Activated naive CD4-positive, alpha-beta T cell treated with anti-CD3 and anti-CD28 coated beads for 36 hours (primary cell): Measurements from ENCODE around the gene TEAD1. TPM values are rescaled to one million over a fixed set of nuclear protein-coding genes. Genes with fewer than 3 reads are reported as not detected.
A peak's percentile ranks its signal among the peaks of the same experiment; 100 is the strongest.

Source experiments
- CTCF ChIA-PET: fragments of 350-600 bp; sonication (Branson Sonifier 250); formaldehyde crosslinking; loops from one replicate; lab custom pipeline; 2021; ENCODE audit warnings: antibody characterized with exemption; lab: Charles Lee
- DNase-seq: peaks from one replicate; pipeline ENCODE4 v3.0.0-alpha.2; 2020
- H3K27ac Mint-ChIP-seq: one replicate; pipeline ENCODE4 v1.8.0; 2021; ENCODE audit warnings: mild to moderate bottlenecking, mixed read lengths
- H3K27me3 Mint-ChIP-seq: one replicate; pipeline ENCODE4 v1.8.0; 2021; ENCODE audit warnings: low read depth, mixed read lengths
- H3K36me3 Mint-ChIP-seq: one replicate; pipeline ENCODE4 v1.8.0; 2021; ENCODE audit warnings: low read depth, mixed read lengths
- H3K4me1 Mint-ChIP-seq: one replicate; pipeline ENCODE4 v1.8.0; 2021; ENCODE audit warnings: low read depth, mixed read lengths
- H3K4me3 Mint-ChIP-seq: one replicate; pipeline ENCODE4 v1.8.0; 2021; ENCODE audit warnings: mild to moderate bottlenecking, moderate library complexity, mixed read lengths
- H3K9me3 Mint-ChIP-seq: one replicate; pipeline ENCODE4 v1.8.0; 2021; ENCODE audit warnings: mixed read lengths
- intact Hi-C: fragments of 100-400 bp; cut with micrococcal nuclease; formaldehyde crosslinking; loops from one replicate; pipeline ENCODE4 v1.15.1; 2023
- total RNA-seq, 2 experiments: library from RNA; stranded (reverse); gene quantifications; one replicate each; pipeline ENCODE4 v1.2.3, GENCODE V29; 2021

TEAD1 gene
- total RNA-seq, 2 experiments from 2014 or later, result 0.93 to 1.2 TPM

DNA sequence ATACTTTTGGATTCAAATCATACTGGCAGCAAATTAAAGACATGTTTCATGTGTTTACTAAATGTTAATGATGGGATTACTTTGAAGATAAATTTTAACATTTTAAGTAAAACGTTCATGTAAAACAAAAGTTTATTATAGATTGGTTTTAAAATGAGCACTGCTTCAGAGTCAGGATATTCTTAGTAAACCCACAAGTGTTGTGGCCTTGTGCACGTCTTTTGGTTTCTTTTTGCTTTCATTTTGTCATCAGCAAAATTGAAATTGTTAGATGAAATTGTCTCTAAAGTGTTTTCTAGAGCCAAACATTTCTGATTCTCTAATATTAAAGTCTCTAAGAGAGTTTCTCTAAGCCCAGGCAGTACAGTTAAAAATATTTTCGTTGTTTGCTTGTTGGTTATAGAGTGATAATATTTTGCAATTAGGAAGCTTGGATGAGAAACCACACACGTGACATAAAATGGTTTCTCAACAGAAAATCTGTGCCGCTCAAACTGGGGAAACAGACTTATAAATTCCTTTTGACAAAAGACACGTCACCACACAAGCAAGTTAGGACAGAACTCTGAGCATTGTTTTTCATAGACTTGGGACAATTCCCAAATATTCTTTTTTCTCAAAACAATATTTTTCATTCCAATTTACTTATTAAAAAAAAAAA, 164.4 kb downstream of the TEAD1 start:
- H3K27me3 Mint-ChIP-seq, result peaks cover 26% of the 10 kb centered on the region
- no peak overlapping the region for H3K4me3 Mint-ChIP-seq
- CTCF ChIA-PET, result interaction anchor here (0.7 kb wide), 1 partner anchor 384 kb away, joined by 3 read pairs; no protein-coding TSS in a partner anchor
- intact Hi-C loops, result no loop called here
- H3K27ac Mint-ChIP-seq, result no peak overlapping the region
- H3K9me3 Mint-ChIP-seq, result no peaks in the 10 kb centered on the region
- H3K4me1 Mint-ChIP-seq, result peaks cover 12% of the 10 kb centered on the region
- DNase-seq, result no peak
- no peaks in the 10 kb centered on the region for H3K36me3 Mint-ChIP-seq

DNA sequence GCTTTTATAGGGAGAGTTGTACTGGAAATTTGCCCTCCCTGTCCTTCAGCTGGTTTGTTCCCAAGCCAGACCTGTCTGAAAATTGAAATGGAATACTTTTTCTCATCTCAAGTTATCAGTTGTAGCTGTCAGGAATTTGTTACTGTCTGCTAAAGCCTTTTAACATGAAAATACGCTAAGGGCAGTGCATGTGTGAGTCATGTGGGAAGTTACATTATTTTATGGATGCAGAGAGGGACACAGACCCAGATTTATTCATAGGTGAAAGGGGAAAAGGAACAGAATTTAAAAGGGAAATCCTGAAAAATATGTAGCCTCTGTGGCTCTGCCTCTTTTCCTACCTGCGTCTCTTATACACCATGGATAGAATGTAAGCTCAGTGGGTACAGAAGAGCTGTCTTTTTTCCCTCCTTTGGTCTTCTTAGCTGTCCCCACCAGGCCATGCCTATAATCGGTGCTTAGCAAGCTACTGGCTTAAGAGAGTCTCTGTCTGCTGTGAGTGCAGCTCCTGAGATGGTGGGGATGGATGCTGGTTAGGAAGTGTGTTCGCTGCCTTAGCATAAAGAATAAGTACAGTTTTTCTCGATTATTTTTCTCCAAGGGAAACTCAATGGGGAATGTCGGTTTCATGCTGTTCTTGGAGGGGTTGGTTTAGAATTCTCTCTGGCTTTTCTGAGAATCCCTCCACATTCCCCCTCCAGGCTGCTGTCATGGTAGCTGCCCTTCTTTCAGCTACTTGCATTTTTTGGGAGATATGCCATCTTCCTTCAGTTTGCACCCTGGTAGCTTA, 166.8 kb downstream of the TEAD1 start:
- Mint-ChIP-seq H3K4me1 (peaks cover 12% of the 10 kb centered on the region), H3K36me3 (no peaks in the 10 kb centered on the region), H3K27ac (no peak overlapping the region), H3K27me3 (peaks cover 13% of the 10 kb centered on the region), H3K9me3 (no peaks in the 10 kb centered on the region), H3K4me3 (no peak overlapping the region)
- DNase-seq, result no peak
- CTCF ChIA-PET, result no interaction called here
- intact Hi-C loops, result no loop called here

DNA sequence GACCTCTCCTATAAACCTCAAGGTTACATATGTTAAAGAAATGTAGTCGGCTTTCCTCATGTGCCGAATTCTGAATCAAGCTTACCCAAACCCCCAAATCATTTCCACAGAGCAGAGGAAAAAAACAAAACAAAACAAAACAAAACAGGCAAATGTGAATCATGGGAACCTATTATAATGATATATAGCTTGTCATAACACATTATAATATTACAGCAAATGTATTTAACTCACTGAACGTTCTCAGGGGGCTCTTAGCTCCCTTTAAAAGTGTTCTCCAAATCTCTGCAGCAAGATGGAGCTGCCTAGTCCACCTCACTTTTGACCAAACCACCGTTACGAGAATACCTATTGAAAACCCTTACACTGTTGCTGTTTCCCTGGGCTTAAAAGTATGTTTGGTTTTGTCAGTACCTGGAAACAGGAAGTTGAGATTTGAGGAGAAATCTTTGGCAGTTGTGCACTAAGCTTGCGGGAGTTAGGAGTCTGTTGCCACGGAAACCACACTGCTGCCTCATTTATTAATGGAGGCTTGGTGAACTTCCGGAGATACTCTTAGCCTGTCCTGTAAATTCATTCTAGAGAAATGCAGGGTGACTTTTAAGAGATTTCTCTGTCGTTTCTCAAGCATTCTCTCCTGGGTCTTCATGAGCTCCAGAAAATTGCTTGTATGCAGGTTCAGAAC, 167.9 kb downstream of the TEAD1 start:
- Mint-ChIP-seq H3K27me3 (peaks cover 17% of the 10 kb centered on the region), H3K36me3 (no peaks in the 10 kb centered on the region), H3K4me3 (no peak overlapping the region), H3K4me1 (peaks cover 12% of the 10 kb centered on the region), H3K27ac (no peak overlapping the region), H3K9me3 (no peaks in the 10 kb centered on the region)
- intact Hi-C loops, result no loop called here
- CTCF ChIA-PET, result interaction anchor here (0.5 to 1.2 kb wide), 2 partner anchors 50 to 372 kb away, joined by 3 read pairs; no protein-coding TSS in a partner anchor
- peak; percentile 23 for DNase-seq

DNA sequence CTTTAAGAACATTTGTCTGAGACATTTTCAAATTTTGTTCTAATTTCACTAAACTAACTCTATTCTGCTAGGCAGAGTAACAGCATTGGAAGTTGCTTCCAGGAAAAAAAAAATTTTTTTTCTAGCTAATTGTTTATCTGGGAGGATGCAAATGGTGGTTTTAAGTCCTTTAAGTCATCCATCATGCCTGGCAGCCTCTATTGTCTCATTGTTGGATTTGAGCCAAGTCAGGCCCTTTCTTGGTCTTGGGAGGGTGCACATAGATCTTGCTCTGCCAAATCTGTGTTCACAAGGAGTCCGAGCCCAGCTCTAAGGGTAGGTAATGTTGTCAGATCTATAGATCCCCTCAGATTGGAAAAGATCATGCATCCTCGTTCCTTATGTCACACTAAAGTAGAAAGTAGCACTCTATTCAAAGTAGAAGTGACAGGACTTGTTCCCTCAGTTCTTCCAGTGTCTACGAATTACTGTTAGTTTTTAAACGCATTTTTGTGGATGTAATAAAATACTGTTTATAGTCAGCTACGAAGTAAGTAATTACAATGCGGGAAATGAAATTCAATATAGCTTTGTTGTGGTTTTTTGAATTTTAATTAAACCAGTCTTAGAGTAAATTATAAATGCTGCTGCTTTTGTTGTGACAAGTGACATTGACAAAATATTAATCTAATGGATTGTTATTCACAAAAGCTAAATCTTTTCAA, 168.9 kb downstream of the TEAD1 start:
- H3K9me3 Mint-ChIP-seq, result no peaks in the 10 kb centered on the region
- H3K4me1 Mint-ChIP-seq, result peaks cover 12% of the 10 kb centered on the region
- no peak for DNase-seq
- intact Hi-C loops, result no loop called here
- H3K36me3 Mint-ChIP-seq, result no peaks in the 10 kb centered on the region
- H3K27me3 Mint-ChIP-seq, result peaks cover 17% of the 10 kb centered on the region
- H3K4me3 Mint-ChIP-seq, result no peak overlapping the region
- no peak overlapping the region for H3K27ac Mint-ChIP-seq
- CTCF ChIA-PET, result interaction anchor here (1.2 kb wide), 1 partner anchor 49 kb away, joined by 3 read pairs; no protein-coding TSS in a partner anchor

DNA sequence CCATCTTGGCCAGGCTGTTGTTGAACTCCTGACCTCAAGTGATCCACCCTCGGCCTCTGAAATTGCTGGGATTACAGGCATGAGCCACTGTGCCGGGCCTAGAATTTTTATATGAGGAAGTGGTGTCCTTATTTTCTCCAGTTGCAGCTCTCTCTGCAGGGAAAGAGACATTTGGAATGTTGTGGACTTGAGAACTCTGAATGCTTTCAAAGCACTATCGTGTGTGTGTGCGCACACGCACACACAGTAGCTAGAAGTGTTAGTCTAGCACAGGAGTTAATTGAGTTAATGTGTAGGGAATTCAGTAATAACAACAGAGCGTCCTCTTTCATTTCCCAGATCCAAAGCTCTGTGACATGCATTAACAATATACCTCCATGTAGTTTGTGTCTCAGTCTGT, 170.9 kb downstream of the TEAD1 start:
- H3K4me3 Mint-ChIP-seq, result no peak overlapping the region
- peaks cover 13% of the 10 kb centered on the region for H3K27me3 Mint-ChIP-seq
- no peak overlapping the region for H3K27ac Mint-ChIP-seq
- H3K4me1 Mint-ChIP-seq, result peaks cover 12% of the 10 kb centered on the region
- H3K36me3 Mint-ChIP-seq, result no peaks in the 10 kb centered on the region
- intact Hi-C loops, result no loop called here
- no peak for DNase-seq
- CTCF ChIA-PET, result no interaction called here
- no peaks in the 10 kb centered on the region for H3K9me3 Mint-ChIP-seq

DNA sequence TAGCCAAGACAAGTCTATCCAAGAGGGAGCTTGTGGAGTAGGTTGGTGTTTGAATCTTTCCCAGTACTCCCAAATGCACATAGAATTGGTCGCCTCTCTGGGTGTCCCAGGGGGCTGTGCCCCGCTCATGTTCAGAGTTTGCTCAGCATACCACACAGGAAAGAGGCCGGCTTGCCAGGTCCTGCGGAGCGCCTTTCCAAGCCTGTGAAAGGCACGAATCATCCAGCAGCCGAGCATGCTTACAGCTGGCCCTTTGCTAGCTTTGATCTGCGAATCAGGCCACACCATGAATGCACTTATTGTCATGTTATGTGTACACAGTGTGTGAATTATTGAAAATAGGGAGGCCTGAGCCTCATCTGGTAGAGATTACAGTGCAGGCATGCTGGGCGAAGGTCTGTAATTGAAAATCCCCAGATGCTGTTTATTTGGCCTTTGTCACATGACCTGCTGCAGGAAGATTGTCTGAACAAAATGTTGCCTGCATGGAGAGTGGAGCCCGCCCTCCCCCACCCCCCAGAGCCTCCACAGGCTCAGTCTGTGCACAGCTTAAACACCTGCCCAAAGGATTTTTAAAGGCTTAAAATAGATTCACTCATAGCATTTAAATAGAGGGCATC, 171.6 kb downstream of the TEAD1 start:
- Mint-ChIP-seq H3K9me3 (no peaks in the 10 kb centered on the region), H3K4me3 (no peak overlapping the region), H3K27me3 (peaks cover 13% of the 10 kb centered on the region), H3K36me3 (no peaks in the 10 kb centered on the region), H3K27ac (no peak overlapping the region), H3K4me1 (peaks cover 12% of the 10 kb centered on the region)
- intact Hi-C loops, result no loop called here
- no peak for DNase-seq
- CTCF ChIA-PET, result no interaction called here

DNA sequence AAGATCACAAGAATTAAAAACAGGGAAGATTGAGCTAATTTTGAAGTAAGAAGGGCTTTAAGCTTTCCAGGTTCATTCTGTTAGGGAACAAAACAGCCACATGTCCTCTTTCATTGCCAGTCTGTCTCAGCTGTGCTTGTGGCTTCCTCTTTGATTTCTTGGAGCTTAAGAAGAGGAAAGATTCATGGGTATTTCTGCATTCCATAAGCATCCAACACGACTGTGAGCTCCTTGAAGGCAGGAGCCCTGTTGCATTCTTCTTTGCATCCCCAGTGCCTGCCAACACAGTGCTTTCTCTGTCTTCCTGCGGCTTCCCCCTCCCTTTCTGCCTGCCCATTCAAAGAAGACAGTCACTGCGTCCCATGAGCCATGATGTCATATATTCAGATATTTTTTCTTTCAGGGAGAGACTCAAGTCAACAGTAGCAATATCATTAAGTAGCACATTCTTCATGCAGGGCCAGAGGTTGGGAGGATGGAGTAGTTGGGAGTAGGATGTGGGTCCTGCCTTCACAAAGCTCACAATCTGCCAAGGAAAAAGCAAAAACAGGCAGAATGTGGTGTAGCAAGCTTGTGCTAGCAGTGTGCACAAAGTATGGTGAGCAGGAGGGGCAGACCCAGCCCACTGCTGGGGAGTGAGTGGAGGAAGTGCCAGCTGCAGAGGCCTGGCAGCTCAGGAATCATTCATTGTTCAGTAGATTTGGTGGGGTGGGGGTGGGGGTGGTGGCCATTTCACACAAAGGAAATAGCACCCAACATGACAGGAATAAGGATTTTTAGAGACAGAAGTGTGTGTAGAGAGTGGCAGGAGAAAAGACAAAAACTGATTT, 172.8 kb downstream of the TEAD1 start:
- intact Hi-C loops, result no loop called here
- Mint-ChIP-seq H3K4me3 (no peak overlapping the region), H3K4me1 (peaks cover 14% of the 10 kb centered on the region), H3K9me3 (no peaks in the 10 kb centered on the region), H3K36me3 (no peaks in the 10 kb centered on the region), H3K27me3 (peaks cover 13% of the 10 kb centered on the region), H3K27ac (no peak overlapping the region)
- CTCF ChIA-PET, result interaction anchor here (0.7 kb wide), 1 partner anchor 67 kb away, joined by 3 read pairs; no protein-coding TSS in a partner anchor
- no peak for DNase-seq

DNA sequence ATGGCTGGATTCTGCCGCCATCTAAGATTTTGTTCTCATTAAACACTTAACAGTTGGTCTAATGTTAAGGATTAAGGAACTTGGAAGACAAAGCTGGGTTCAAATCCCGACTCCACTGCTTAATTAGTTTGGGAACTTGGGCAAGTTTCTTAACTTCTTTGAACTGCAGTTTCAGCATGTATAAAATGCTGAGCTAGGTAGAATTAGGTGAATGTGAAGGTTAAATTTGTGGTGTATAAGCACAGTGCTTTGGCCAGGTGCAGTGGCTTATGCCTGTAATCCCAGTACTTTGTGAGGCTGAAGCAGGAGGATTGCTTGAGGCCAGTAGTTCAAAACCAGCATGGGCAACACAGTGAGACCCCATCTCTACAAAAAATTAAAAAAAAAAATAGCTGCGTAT, 174.2 kb downstream of the TEAD1 start:
- no peaks in the 10 kb centered on the region for H3K9me3 Mint-ChIP-seq
- H3K27ac Mint-ChIP-seq, result no peak overlapping the region
- peaks cover 11% of the 10 kb centered on the region for H3K27me3 Mint-ChIP-seq
- DNase-seq, result no peak
- intact Hi-C loops, result no loop called here
- no peaks in the 10 kb centered on the region for H3K36me3 Mint-ChIP-seq
- H3K4me3 Mint-ChIP-seq, result no peak overlapping the region
- H3K4me1 Mint-ChIP-seq, result peaks cover 5% of the 10 kb centered on the region
- CTCF ChIA-PET, result interaction anchor here (1.4 kb wide), 1 partner anchor 517 kb away, joined by 3 read pairs; no protein-coding TSS in a partner anchor

DNA sequence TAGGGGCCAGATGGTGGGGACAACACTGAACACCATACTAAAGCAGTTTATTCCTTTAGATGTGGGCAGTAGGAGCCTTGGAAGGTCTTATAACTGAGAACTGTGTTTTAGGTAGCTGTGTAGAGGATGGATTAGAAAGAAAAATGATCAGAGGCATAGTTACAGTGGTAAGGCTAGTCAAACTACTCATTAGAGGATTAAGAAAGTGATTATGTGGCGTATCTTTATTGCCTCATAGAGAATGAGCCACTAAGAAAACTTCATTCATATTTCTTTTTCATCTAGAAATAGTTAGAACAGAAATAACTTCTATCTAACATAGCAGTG, 179.1 kb downstream of the TEAD1 start:
- Mint-ChIP-seq H3K27me3 (peaks cover 9% of the 10 kb centered on the region), H3K4me3 (no peak overlapping the region), H3K27ac (no peak overlapping the region), H3K9me3 (no peaks in the 10 kb centered on the region), H3K4me1 (peaks cover 5% of the 10 kb centered on the region), H3K36me3 (no peaks in the 10 kb centered on the region)
- intact Hi-C loops, result no loop called here
- CTCF ChIA-PET, result interaction anchor here (0.6 kb wide), 2 partner anchors 21 to 481 kb away, joined by 3 read pairs; no protein-coding TSS in a partner anchor
- DNase-seq, result no peak

DNA sequence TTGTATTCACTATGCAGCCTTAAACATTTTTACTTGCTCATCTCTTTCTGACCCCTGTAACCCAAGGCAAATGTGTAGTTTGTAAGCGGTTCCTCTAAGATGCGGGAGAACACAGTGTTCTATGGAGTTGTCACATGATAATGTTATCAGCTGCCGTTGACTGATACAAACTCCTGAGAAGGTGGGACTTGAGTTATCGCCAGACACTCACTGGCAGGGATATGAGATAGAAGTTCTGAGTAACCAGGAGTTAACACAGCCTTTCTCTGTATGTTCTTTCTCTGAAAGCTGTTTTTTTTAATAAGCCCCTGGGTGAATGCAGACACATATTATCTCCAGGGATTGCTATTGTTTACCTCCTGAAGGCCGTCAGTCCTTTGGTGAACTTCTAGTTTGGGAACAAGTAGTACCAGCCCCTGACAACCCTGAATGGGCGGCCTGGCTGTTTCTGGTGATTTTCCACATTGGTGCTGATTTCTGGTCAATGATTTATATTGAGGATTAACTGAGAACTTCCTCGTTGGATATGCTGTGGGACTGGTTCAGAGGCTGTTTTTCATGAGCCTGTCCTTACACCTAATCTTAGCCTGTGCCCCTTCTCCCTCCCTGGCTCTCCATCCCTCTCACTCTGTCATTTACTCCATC, 179.6 kb downstream of the TEAD1 start:
- H3K27ac Mint-ChIP-seq, result no peak overlapping the region
- H3K36me3 Mint-ChIP-seq, result no peaks in the 10 kb centered on the region
- CTCF ChIA-PET, result no interaction called here
- H3K4me3 Mint-ChIP-seq, result no peak overlapping the region
- DNase-seq, result no peak
- H3K9me3 Mint-ChIP-seq, result no peaks in the 10 kb centered on the region
- peaks cover 9% of the 10 kb centered on the region for H3K27me3 Mint-ChIP-seq
- peaks cover 5% of the 10 kb centered on the region for H3K4me1 Mint-ChIP-seq
- intact Hi-C loops, result no loop called here

DNA sequence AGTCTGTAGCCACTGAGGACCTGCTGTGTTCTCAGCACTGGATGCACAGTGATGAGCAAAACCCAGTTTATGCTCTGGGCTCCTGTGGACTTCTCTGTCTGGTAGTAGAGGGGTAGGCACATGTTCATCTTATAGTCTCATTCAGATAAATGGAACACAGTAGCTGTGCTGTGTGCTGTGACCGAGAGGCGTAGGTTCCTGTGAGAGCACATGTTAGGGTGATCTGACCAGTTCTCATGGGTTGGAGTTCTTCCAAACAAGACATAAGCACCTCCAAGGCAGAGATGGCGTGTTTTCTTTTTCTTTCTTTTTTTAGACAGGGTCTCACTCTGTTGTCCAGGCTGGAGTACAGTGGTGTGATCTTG, 180.1 kb downstream of the TEAD1 start:
- peaks cover 5% of the 10 kb centered on the region for H3K4me1 Mint-ChIP-seq

More for the DNA sequence above, 180.1 kb downstream of the TEAD1 start:
- CTCF ChIA-PET, result no interaction called here
- Mint-ChIP-seq H3K27ac (no peak overlapping the region), H3K9me3 (no peaks in the 10 kb centered on the region), H3K36me3 (no peaks in the 10 kb centered on the region), H3K27me3 (peaks cover 9% of the 10 kb centered on the region), H3K4me3 (no peak overlapping the region)
- intact Hi-C loops, result no loop called here
- no peak for DNase-seq
